HepG2 (cell line): ENCODE measurements around the gene SH3PXD2A.

Source experiments
- BRCA1 ChIP-seq: sonication (generic); formaldehyde crosslinking; IDR thresholded peaks from 2 replicates; pipeline ENCODE4 v1.4.0; 2020; ENCODE audit warnings: missing genetic modification reagents
- EZH2 ChIP-seq: conservative IDR thresholded peaks from 2 replicates; pipeline ENCODE4 v1.6.1; 2012; ENCODE audit warnings: mild to moderate bottlenecking, low read depth, low read length, moderate library complexity
- FOXP1 ChIP-seq, 2 experiments: fragments of 450-650 bp in 1 of 2; IDR thresholded peaks; 2 replicates each; pipeline ENCODE4 v1.6.1; 2017 to 2018; ENCODE audit warnings: antibody characterized with exemption in 1 of 2
- HDAC6 ChIP-seq: fragments of 200-600 bp; sonication (generic); IDR thresholded peaks from 2 replicates; pipeline ENCODE4 v1.7.0; 2017; ENCODE audit warnings: mild to moderate bottlenecking, antibody characterized with exemption, low read length, low read depth
- NCOA1 ChIP-seq: sonication (generic); formaldehyde crosslinking; IDR thresholded peaks from 2 replicates; pipeline ENCODE4 v1.9.0; 2021; ENCODE audit warnings: missing genetic modification reagents
- TOPORS ChIP-seq: sonication (generic); formaldehyde crosslinking; IDR thresholded peaks from 2 replicates; pipeline ENCODE4 v1.8.0; 2023; ENCODE audit warnings: mild to moderate bottlenecking, missing genetic modification reagents
- ZBTB1 ChIP-seq: sonication (generic); formaldehyde crosslinking; IDR thresholded peaks from 2 replicates; pipeline ENCODE4 v1.4.0; 2020; ENCODE audit warnings: missing genetic modification reagents, borderline replicate concordance
- ZFP41 ChIP-seq: sonication (generic); formaldehyde crosslinking; IDR thresholded peaks from 2 replicates; pipeline ENCODE4 v1.4.0; 2020; ENCODE audit warnings: mild to moderate bottlenecking, missing genetic modification reagents, borderline replicate concordance
- TF ChIP-seq, protein P1 (sequence below): sonication (generic); formaldehyde crosslinking; IDR thresholded peaks from 2 replicates; pipeline ENCODE4 v1.5.0; 2020; ENCODE audit warnings: mild to moderate bottlenecking, missing genetic modification reagents, moderate library complexity
- TF ChIP-seq, protein P2 (sequence below): sonication (generic); formaldehyde crosslinking; IDR thresholded peaks from 2 replicates; pipeline ENCODE4 v1.9.0; 2021; ENCODE audit warnings: missing genetic modification reagents, mild to moderate bottlenecking, borderline replicate concordance

GRCh38 chr10:103552856-103553742, 302.3 kb downstream of the SH3PXD2A start:
- TF ChIP-seq EZH2 (no peak), FOXP1 (IDR thresholded peaks at IDR 0.05) (no peak), FOXP1 (CRISPR knock-in tag; IDR thresholded peaks at IDR 0.05) (no peak), BRCA1 (CRISPR knock-in tag) (no peak), ZFP41 (CRISPR knock-in tag) (no peak), TOPORS (CRISPR knock-in tag) (no peak), NCOA1 (CRISPR knock-in tag) (no peak), HDAC6 (no peak), ZBTB1 (CRISPR knock-in tag) (no peak)
- TF ChIP-seq, protein P1, sequence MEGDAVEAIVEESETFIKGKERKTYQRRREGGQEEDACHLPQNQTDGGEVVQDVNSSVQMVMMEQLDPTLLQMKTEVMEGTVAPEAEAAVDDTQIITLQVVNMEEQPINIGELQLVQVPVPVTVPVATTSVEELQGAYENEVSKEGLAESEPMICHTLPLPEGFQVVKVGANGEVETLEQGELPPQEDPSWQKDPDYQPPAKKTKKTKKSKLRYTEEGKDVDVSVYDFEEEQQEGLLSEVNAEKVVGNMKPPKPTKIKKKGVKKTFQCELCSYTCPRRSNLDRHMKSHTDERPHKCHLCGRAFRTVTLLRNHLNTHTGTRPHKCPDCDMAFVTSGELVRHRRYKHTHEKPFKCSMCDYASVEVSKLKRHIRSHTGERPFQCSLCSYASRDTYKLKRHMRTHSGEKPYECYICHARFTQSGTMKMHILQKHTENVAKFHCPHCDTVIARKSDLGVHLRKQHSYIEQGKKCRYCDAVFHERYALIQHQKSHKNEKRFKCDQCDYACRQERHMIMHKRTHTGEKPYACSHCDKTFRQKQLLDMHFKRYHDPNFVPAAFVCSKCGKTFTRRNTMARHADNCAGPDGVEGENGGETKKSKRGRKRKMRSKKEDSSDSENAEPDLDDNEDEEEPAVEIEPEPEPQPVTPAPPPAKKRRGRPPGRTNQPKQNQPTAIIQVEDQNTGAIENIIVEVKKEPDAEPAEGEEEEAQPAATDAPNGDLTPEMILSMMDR (CRISPR knock-in tag): no peak
- TF ChIP-seq, protein P2, sequence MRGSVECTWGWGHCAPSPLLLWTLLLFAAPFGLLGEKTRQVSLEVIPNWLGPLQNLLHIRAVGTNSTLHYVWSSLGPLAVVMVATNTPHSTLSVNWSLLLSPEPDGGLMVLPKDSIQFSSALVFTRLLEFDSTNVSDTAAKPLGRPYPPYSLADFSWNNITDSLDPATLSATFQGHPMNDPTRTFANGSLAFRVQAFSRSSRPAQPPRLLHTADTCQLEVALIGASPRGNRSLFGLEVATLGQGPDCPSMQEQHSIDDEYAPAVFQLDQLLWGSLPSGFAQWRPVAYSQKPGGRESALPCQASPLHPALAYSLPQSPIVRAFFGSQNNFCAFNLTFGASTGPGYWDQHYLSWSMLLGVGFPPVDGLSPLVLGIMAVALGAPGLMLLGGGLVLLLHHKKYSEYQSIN (CRISPR knock-in tag): no peak
